Transverse colon (tissue), 4 donors: ENCODE data around the gene MYLK. TPM values are rescaled to one million over a fixed set of nuclear protein-coding genes. Genes with fewer than 3 reads are reported as not detected.

ENCODE experiments used
- DNase-seq: peaks from one replicate; pipeline ENCODE4 v3.0.0-alpha.2; 2019
- H3K27ac ChIP-seq, 4 donors: fragments of 200-600 bp; sonication (generic); 2 replicates each; pipeline ENCODE4 v1.5.1; 2016 to 2018; ENCODE audit warnings: inconsistent platforms in 4 of 4
- H3K27me3 ChIP-seq: fragments of 200-600 bp; sonication (generic); 2 replicates; pipeline ENCODE4 v1.5.1; 2017; ENCODE audit warnings: inconsistent platforms
- H3K36me3 ChIP-seq, 4 donors: fragments of 200-600 bp; sonication (generic); 2 replicates each; pipeline ENCODE4 v1.5.1; 2017 to 2019; ENCODE audit warnings: inconsistent platforms in 4 of 4
- H3K4me1 ChIP-seq, 4 donors: fragments of 200-600 bp; sonication (generic); 2 replicates each; pipeline ENCODE4 v1.5.1; 2017 to 2020; ENCODE audit warnings: inconsistent platforms in 4 of 4
- H3K4me3 ChIP-seq, 4 donors: fragments of 200-600 bp; sonication (generic); 1 replicate in 1 of 4; 2 replicates in 3 of 4; pipeline versions ENCODE4 v1.5.1 to v1.6.1; 2017 to 2019; ENCODE audit warnings: inconsistent platforms in 4 of 4
- H3K9me3 ChIP-seq, 2 donors: fragments of 200-600 bp; sonication (generic); 2 replicates each; pipeline ENCODE4 v1.5.1; 2017 to 2019; ENCODE audit warnings: inconsistent platforms in 2 of 2
- EP300 ChIP-seq: sonication (generic); formaldehyde crosslinking; IDR thresholded peaks from one replicate; pipeline ENCODE4 v1.6.1; 2017; ENCODE audit warnings: antibody characterized with exemption, low read depth
- POLR2A ChIP-seq: fragments of 450-650 bp; IDR thresholded peaks from one replicate; pipeline ENCODE4 v1.6.1; 2016; ENCODE audit warnings: antibody characterized with exemption, mild to moderate bottlenecking, moderate library complexity
- POLR2AphosphoS5 ChIP-seq, 3 donors: sonication (generic); formaldehyde crosslinking; IDR thresholded peaks; one replicate each; pipeline ENCODE4 v1.6.1; 2016; ENCODE audit warnings: antibody characterized with exemption in 3 of 3
- WGBS, 2 donors: methylation state at CpG; one replicate each; pipeline ENCODE4 v1.1.5; 2018; ENCODE audit warnings: low coverage in 1 of 2; 5-methylcytosine and 5-hydroxymethylcytosine counted together
- in situ Hi-C, 4 donors: fragments of 200-750 bp; cut with MboI; loops; one replicate each; pipeline versions ENCODE4 v1.15.0 to v1.15.1; 2017; ENCODE audit warnings: low sequenced_read_pairs in 3 of 4, low pct_ligation_motif_present in 1 of 4, low pct_unique_long_range_greater_than_20kb in 1 of 4
- intact Hi-C: fragments of 100-400 bp; cut with DNase I; formaldehyde crosslinking; loops from one replicate; pipeline ENCODE4 v1.15.1; 2023; ENCODE audit warnings: low total_unique reads
- total RNA-seq, 4 donors: library from RNA; depleted of rRNA; stranded (reverse); fragments of >200 nt; gene quantifications; one replicate each; pipeline ENCODE4 v1.1.0, GENCODE V29; 2016
- TF ChIP-seq, protein P1 (sequence below), 5 experiments: fragments of 200-600 bp in 3 of 5; fragments of 450-650 bp in 2 of 5; sonication (generic) in 3 of 5; IDR thresholded peaks; 1 replicate in 2 of 5; 2 replicates in 3 of 5; pipeline ENCODE4 v1.5.1; 2016 to 2017; ENCODE audit warnings: antibody characterized with exemption in 5 of 5, inconsistent platforms in 3 of 5, mild to moderate bottlenecking in 2 of 5, moderate library complexity in 1 of 5

The MYLK gene
- total RNA-seq, 4 donors from 2014 or later, result 230 to 527 (median 349) TPM

DNA sequence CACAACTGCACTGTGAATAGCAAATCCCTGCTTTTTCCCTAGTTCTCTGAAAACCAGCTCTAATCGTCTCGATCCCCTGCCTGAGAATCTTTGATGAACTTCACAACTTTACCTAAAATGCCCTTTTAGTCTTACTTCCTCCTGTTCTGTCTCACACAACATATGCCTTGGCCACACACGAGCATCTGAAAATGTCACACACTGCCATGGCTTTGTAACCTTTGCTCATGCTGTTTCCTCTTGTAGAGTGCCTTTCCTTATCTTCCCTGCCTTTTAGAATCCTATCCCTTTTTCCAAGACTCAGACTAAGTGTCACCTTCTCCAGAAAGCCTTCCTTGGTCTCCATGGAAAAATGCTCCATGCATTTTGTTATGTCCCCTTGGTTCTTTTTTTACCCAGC is 227.9 kb downstream of the MYLK start:
- H3K4me1 ChIP-seq, result peaks cover 54 to 91% (median 61%) of the 10 kb centered on the region in 4 donors
- in situ Hi-C loops (loop anchor here in 1 of 4 donors (10.0 kb wide), 1 partner anchor 59 kb away; no protein-coding TSS in a partner anchor), intact Hi-C loops (no loop called here)
- no peaks in the 10 kb centered on the region for H3K27me3 ChIP-seq
- no peaks in the 10 kb centered on the region for H3K9me3 ChIP-seq
- no peaks in the 10 kb centered on the region for H3K36me3 ChIP-seq
- WGBS, 2 donors, result 81 to 92% methylated on average over 3 of the region's 3 CpGs
- peak overlapping the region; percentile 71 to 90 (median 80) for H3K27ac ChIP-seq
- DNase-seq, result no peak
- TF ChIP-seq EP300, result no peak
- TF ChIP-seq POLR2A, result no peak
- TF ChIP-seq, protein P1, sequence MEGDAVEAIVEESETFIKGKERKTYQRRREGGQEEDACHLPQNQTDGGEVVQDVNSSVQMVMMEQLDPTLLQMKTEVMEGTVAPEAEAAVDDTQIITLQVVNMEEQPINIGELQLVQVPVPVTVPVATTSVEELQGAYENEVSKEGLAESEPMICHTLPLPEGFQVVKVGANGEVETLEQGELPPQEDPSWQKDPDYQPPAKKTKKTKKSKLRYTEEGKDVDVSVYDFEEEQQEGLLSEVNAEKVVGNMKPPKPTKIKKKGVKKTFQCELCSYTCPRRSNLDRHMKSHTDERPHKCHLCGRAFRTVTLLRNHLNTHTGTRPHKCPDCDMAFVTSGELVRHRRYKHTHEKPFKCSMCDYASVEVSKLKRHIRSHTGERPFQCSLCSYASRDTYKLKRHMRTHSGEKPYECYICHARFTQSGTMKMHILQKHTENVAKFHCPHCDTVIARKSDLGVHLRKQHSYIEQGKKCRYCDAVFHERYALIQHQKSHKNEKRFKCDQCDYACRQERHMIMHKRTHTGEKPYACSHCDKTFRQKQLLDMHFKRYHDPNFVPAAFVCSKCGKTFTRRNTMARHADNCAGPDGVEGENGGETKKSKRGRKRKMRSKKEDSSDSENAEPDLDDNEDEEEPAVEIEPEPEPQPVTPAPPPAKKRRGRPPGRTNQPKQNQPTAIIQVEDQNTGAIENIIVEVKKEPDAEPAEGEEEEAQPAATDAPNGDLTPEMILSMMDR (IDR thresholded peaks at IDR 0.05), result no peak
- TF ChIP-seq POLR2AphosphoS5 (IDR thresholded peaks at IDR 0.05), result no peak
- H3K4me3 ChIP-seq, result no peak overlapping the region

DNA sequence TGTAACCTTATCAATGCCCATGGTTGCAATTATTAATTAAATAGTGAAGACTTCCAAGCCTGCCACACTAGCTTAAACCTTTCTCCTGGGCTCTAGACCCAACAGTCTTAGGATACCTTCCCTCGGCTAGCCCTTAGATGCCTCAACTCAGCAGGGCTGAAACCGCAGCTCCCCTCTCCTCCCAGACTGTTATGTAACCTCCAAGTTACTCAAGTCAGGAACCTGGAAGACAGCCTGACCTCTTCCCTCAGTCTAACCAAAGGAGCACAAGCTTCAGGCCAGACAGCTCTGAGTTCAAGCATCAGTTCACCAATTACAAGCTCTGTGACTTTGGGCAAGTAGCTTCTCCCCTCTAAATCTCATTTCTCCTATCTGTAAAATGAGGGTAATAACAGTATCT is 228.7 kb downstream of the MYLK start:
- H3K4me3 ChIP-seq, result no peak overlapping the region
- H3K9me3 ChIP-seq, result no peaks in the 10 kb centered on the region
- TF ChIP-seq POLR2AphosphoS5 (IDR thresholded peaks at IDR 0.05) (no peak), POLR2A (no peak), EP300 (no peak)
- TF ChIP-seq, protein P1 (IDR thresholded peaks at IDR 0.05), result no peak
- intact Hi-C loops (no loop called here), in situ Hi-C loops (loop anchor here in 1 of 4 donors (10.0 kb wide), 1 partner anchor 59 kb away; no protein-coding TSS in a partner anchor)
- peaks cover 47 to 82% (median 54%) of the 10 kb centered on the region in 4 donors for H3K4me1 ChIP-seq
- no peaks in the 10 kb centered on the region for H3K36me3 ChIP-seq
- H3K27ac ChIP-seq, result peak overlapping the region; percentile 71 to 90 (median 80)
- DNase-seq, result no peak
- no peaks in the 10 kb centered on the region for H3K27me3 ChIP-seq
- 81 to 85% methylated on average over 2 of the region's 2 CpGs for WGBS, 2 donors

DNA sequence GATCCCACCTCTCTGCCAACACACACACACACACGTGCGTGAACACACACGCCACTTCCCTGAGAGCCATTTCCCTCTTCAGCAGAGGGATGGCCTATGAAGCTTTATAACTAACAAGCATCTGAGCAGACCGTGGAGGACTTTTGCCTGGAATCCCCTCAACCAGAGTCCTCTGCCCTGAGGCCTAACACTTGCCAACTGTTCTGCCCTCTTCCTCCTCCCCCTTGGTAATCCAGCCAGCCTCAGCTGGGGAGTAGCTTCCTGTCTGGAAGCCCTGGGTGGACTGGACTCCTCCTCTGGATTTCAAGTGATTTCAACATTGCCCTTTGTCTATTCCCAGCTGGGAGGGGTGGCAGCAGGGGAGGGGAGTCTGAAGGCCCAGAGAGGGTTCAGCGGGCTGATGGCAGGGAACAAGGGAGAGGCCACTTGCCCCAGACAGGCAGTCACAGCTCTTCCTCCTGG is 230.9 kb downstream of the MYLK start:
- no peaks in the 10 kb centered on the region for H3K9me3 ChIP-seq
- peaks cover 31 to 61% (median 35%) of the 10 kb centered on the region in 4 donors for H3K4me1 ChIP-seq
- no peaks in the 10 kb centered on the region for H3K36me3 ChIP-seq
- H3K27ac ChIP-seq, result peak overlapping the region; percentile 71 to 90 (median 80)
- H3K27me3 ChIP-seq, result no peaks in the 10 kb centered on the region
- peak; percentile 73 for DNase-seq
- intact Hi-C loops, result loop anchor here (2.0 to 5.0 kb wide), 2 partner anchors 49 to 66 kb away; no protein-coding TSS in a partner anchor
- no peak overlapping the region for H3K4me3 ChIP-seq
- 39% methylated on average over 4 of the region's 5 CpGs; no CpG with 5 or more reads in 1 of the 2 donors for WGBS, 2 donors
- TF ChIP-seq EP300 (no peak), POLR2AphosphoS5 (IDR thresholded peaks at IDR 0.05) (peak in 2 of 3 donors; percentile 36 to 71), POLR2A (peak; percentile 14)
- in situ Hi-C loops, result loop anchor here in 3 of 4 donors (5.0 to 10.0 kb wide), 2 partner anchors 62 to 64 kb away; no protein-coding TSS in a partner anchor

DNA sequence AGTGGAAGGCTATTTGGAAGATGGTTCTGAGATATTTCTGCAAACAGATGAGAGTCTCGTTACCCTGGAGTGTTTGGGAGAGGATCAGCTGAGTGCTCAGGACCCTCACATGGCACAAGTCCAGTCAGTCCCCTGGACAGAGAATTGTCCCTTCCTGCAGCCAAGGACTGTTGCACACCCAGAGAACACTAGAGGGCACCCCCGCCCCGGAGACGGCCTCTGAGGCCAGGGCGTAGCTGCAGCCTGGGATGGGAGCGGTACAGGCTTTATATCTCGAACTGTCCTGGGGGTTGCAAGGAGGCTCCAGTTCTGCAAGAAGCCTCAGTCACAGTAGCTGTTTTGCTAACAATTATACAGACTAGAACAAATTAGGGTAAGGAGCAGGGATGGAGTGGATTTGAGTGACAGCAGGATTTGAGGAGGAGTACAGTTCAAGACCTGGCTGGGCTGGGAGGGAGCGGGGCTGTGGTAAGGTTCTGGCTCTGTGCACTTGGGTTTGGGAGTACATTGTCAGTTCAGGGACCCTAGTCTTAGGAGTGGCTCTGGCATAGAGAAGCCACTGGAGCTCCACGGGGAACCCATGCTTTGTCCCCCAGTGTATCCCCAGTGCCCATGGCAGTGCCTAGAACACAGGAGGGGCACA is 231.7 kb downstream of the MYLK start:
- Histone ChIP-seq H3K4me1 (peaks cover 23 to 53% (median 27%) of the 10 kb centered on the region in 4 donors), H3K4me3 (no peak overlapping the region), H3K27me3 (no peaks in the 10 kb centered on the region), H3K36me3 (no peaks in the 10 kb centered on the region), H3K9me3 (no peaks in the 10 kb centered on the region), H3K27ac (peak overlapping the region; percentile 71 to 90 (median 80))
- peak; percentile 84 for DNase-seq
- TF ChIP-seq, protein P1 (IDR thresholded peaks at IDR 0.05), result peak; percentile 83 to 88 (median 84)
- TF ChIP-seq POLR2A, result no peak
- 25 to 60% methylated on average over 2 to 9 of the region's 9 CpGs for WGBS, 2 donors
- intact Hi-C loops, result loop anchor here (2.0 to 5.0 kb wide), 2 partner anchors 50 to 66 kb away; no protein-coding TSS in a partner anchor
- in situ Hi-C loops, result loop anchor here in 3 of 4 donors (5.0 to 10.0 kb wide), 2 partner anchors 62 to 65 kb away; no protein-coding TSS in a partner anchor
